Measurements from ENCODE around the gene EPHA3. TPM values are rescaled to one million over a fixed set of nuclear protein-coding genes. Genes with fewer than 3 reads are reported as not detected.

Gene EPHA3
- total and polyA plus RNA-seq, 2 experiments from 2014 or later = 3.0 to 15.1 TPM

DNA sequence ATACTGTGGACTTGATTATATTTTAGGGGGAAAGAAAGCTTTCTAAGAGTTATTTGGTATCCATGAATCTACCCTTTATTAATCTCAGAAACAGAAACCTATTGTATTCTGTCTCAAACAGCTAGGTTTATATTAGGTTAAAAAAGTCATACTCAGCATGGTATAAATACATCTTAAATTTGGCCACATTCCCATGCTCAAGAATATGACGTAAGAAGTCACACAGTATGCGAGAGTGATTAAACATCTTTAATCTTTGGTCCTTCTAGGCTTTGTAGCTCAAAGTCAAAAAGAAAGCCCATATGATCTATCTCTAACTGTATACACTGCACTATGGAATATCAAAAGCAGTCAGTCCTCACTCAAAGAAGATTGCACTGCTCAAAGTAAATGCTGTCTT, 131.4 kb downstream of the EPHA3 start:
- no peak for DNase-seq (ENCODE audit: low spot score)
- Histone ChIP-seq H2AFZ (no peak overlapping the region), H3K9me2 (replicated peaks; ENCODE audit: insufficient read depth) (no peaks in the 10 kb centered on the region), H3K79me2 (no peaks in the 10 kb centered on the region), H3K4me3 (no peak overlapping the region), H3K9me3 (ENCODE audit: low read depth) (no peaks in the 10 kb centered on the region), H3K36me3 (replicated peaks; ENCODE audit: insufficient read depth, low read depth) (no peaks in the 10 kb centered on the region), H4K20me1 (ENCODE audit: insufficient read depth, poor library complexity, severe bottlenecking) (no peaks in the 10 kb centered on the region), H3K27ac (peak overlapping the region; percentile 3), H3K4me2 (peak overlapping the region; percentile 13), H3K4me1 (ENCODE audit: insufficient read depth) (no peaks in the 10 kb centered on the region), H3K27me3 (no peaks in the 10 kb centered on the region)
- TF ChIP-seq, protein P1, sequence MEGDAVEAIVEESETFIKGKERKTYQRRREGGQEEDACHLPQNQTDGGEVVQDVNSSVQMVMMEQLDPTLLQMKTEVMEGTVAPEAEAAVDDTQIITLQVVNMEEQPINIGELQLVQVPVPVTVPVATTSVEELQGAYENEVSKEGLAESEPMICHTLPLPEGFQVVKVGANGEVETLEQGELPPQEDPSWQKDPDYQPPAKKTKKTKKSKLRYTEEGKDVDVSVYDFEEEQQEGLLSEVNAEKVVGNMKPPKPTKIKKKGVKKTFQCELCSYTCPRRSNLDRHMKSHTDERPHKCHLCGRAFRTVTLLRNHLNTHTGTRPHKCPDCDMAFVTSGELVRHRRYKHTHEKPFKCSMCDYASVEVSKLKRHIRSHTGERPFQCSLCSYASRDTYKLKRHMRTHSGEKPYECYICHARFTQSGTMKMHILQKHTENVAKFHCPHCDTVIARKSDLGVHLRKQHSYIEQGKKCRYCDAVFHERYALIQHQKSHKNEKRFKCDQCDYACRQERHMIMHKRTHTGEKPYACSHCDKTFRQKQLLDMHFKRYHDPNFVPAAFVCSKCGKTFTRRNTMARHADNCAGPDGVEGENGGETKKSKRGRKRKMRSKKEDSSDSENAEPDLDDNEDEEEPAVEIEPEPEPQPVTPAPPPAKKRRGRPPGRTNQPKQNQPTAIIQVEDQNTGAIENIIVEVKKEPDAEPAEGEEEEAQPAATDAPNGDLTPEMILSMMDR (IDR thresholded peaks at IDR 0.05; ENCODE audit: poor library complexity) = no peak
- no peak for TF ChIP-seq EZH2phosphoT487 (IDR thresholded peaks at IDR 0.05; ENCODE audit: low read depth, severe bottlenecking, unreplicated experiment)
- TF ChIP-seq EZH2 (IDR thresholded peaks at IDR 0.05; ENCODE audit: borderline replicate concordance) = no peak
- WGBS (ENCODE audit: low lambda C conversion rate, missing lambda C conversion rate) = 65% methylated on average over 2 of the region's 2 CpGs

DNA sequence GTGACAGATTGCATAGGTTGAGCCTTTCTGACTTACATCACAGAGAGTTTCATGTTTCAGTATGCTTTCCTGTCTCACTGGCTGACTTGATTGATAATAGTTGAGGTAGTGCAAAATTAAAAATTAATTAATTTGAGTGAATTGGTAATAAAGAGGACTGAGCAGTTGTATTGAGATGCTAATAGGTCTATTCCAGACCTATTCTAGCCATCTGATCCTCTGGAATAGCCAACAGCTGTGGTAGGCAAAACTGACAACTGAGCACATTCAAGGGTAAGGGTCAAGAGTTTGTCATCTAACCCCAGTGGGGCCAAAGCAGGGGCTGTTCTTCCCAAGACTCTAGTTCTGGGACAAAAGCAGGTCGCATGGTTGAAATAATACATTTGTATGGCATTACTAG, 132.4 kb downstream of the EPHA3 start:
- no peak overlapping the region for H3K4me2 ChIP-seq
- no peaks in the 10 kb centered on the region for H3K9me2 ChIP-seq (replicated peaks; ENCODE audit: insufficient read depth)
- H3K4me3 ChIP-seq = no peak overlapping the region
- no peaks in the 10 kb centered on the region for H3K36me3 ChIP-seq (replicated peaks; ENCODE audit: insufficient read depth, low read depth)
- H4K20me1 ChIP-seq (ENCODE audit: insufficient read depth, poor library complexity, severe bottlenecking) = no peaks in the 10 kb centered on the region
- TF ChIP-seq, protein P1 (IDR thresholded peaks at IDR 0.05; ENCODE audit: poor library complexity) = no peak
- no peak for TF ChIP-seq EZH2phosphoT487 (IDR thresholded peaks at IDR 0.05; ENCODE audit: low read depth, severe bottlenecking, unreplicated experiment)
- TF ChIP-seq EZH2 (IDR thresholded peaks at IDR 0.05; ENCODE audit: borderline replicate concordance) = no peak
- DNase-seq (ENCODE audit: low spot score) = no peak
- no peaks in the 10 kb centered on the region for H3K79me2 ChIP-seq
- 78% methylated on average over 1 of the region's 1 CpG for WGBS (ENCODE audit: low lambda C conversion rate, missing lambda C conversion rate)
- no peak overlapping the region for H3K27ac ChIP-seq
- no peaks in the 10 kb centered on the region for H3K27me3 ChIP-seq
- no peak overlapping the region for H2AFZ ChIP-seq
- no peaks in the 10 kb centered on the region for H3K9me3 ChIP-seq (ENCODE audit: low read depth)
- H3K4me1 ChIP-seq (ENCODE audit: insufficient read depth) = no peaks in the 10 kb centered on the region

DNA sequence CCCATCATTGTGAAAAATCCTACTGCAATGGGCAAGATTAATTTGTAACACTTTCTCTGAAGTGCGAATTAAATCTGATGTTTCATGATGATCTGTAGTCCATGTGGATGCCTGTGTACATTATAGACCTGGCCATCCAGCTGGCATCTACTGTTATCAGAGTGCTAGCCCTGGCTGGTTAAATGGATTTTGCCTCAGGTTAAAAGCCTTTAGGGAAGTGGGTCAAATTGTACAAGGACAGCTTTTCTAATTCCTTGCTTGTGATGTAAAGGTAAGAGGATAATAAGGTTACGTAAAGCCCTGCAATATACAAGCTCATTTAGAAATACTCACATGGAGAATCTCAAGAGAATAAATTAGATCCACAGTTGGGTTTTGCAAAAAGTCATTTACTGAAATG, 138.2 kb downstream of the EPHA3 start:
- no peak overlapping the region for H3K4me2 ChIP-seq
- no peaks in the 10 kb centered on the region for H3K79me2 ChIP-seq
- H3K27ac ChIP-seq = no peak overlapping the region
- no peak overlapping the region for H2AFZ ChIP-seq
- H3K9me3 ChIP-seq (ENCODE audit: low read depth) = no peaks in the 10 kb centered on the region
- DNase-seq (ENCODE audit: low spot score) = no peak
- no peaks in the 10 kb centered on the region for H4K20me1 ChIP-seq (ENCODE audit: insufficient read depth, poor library complexity, severe bottlenecking)
- no peaks in the 10 kb centered on the region for H3K4me1 ChIP-seq (ENCODE audit: insufficient read depth)
- H3K9me2 ChIP-seq (replicated peaks; ENCODE audit: insufficient read depth) = no peaks in the 10 kb centered on the region
- TF ChIP-seq, protein P1 (IDR thresholded peaks at IDR 0.05; ENCODE audit: poor library complexity) = no peak
- TF ChIP-seq EZH2 (IDR thresholded peaks at IDR 0.05; ENCODE audit: borderline replicate concordance) = no peak
- WGBS (ENCODE audit: low lambda C conversion rate, missing lambda C conversion rate) = 91% methylated on average over 2 of the region's 2 CpGs
- no peaks in the 10 kb centered on the region for H3K27me3 ChIP-seq
- H3K4me3 ChIP-seq = no peak overlapping the region
- H3K36me3 ChIP-seq (replicated peaks; ENCODE audit: insufficient read depth, low read depth) = no peaks in the 10 kb centered on the region

DNA sequence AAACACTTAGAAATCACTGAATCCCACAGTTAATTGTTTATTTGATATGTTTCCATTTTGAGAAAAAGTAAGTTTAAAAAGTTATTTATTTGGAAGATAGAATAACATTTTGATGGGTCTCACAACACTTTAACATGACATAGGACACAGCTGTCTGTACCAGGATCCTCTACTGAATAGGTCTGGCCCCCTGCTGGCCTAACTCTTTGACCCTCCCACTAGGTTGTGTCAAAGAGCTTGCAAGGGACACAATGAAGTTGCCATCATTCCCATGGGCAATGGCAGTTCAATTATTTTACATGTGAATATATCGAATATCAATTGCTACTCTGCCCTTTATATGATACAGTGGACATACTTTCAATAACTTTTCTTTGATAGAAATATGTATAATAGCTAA, 138.9 kb downstream of the EPHA3 start:
- no peak for DNase-seq (ENCODE audit: low spot score)
- no peaks in the 10 kb centered on the region for H3K9me3 ChIP-seq (ENCODE audit: low read depth)
- no peaks in the 10 kb centered on the region for H3K79me2 ChIP-seq
- no peaks in the 10 kb centered on the region for H4K20me1 ChIP-seq (ENCODE audit: insufficient read depth, poor library complexity, severe bottlenecking)
- no peaks in the 10 kb centered on the region for H3K4me1 ChIP-seq (ENCODE audit: insufficient read depth)
- no peak overlapping the region for H3K4me3 ChIP-seq
- H3K4me2 ChIP-seq = no peak overlapping the region
- H3K36me3 ChIP-seq (replicated peaks; ENCODE audit: insufficient read depth, low read depth) = no peaks in the 10 kb centered on the region
- H2AFZ ChIP-seq = no peak overlapping the region
- H3K9me2 ChIP-seq (replicated peaks; ENCODE audit: insufficient read depth) = no peaks in the 10 kb centered on the region
- H3K27ac ChIP-seq = no peak overlapping the region
- TF ChIP-seq, protein P1 (IDR thresholded peaks at IDR 0.05; ENCODE audit: poor library complexity) = no peak
- TF ChIP-seq EZH2phosphoT487 (IDR thresholded peaks at IDR 0.05; ENCODE audit: low read depth, severe bottlenecking, unreplicated experiment) (no peak), EZH2 (IDR thresholded peaks at IDR 0.05; ENCODE audit: borderline replicate concordance) (no peak)
- no peaks in the 10 kb centered on the region for H3K27me3 ChIP-seq
- WGBS (ENCODE audit: low lambda C conversion rate, missing lambda C conversion rate) = 73% methylated on average over 1 of the region's 1 CpG
